PC-9 (cell line): Measurements from ENCODE around the gene GANC. TPM values are rescaled to one million over a fixed set of nuclear protein-coding genes. Genes with fewer than 3 reads are reported as not detected.
A peak's percentile ranks its signal among the peaks of the same experiment; 100 is the strongest.

Experiments used
- BruUV-seq: library from RNA; stranded (reverse); fragments of 400-500 nt; replicated peaks from 2 replicates; lab custom pipeline; 2021; lab: Mats Ljungman, UMichigan
- CTCF ChIA-PET: fragments of 300-600 bp; sonication (Branson Sonifier 250); formaldehyde crosslinking; loops from one replicate; lab custom pipeline; 2022; ENCODE audit warnings: antibody characterized with exemption; lab: Charles Lee
- POLR2A ChIA-PET: fragments of 300-600 bp; sonication (Branson Sonifier 250); formaldehyde crosslinking; loops from one replicate; lab custom pipeline; 2022; ENCODE audit warnings: antibody characterized with exemption; ENCODE audit not compliant: unreplicated experiment; lab: Charles Lee
- DNase-seq, 2 experiments: peaks; one replicate each; pipeline versions ENCODE4 v3.0.0 to v3.0.0-alpha.2; 2015 to 2022; ENCODE audit warnings: mixed read lengths in 1 of 2
- H2AFZ ChIP-seq: fragments of 200-600 bp; sonication (generic); 2 replicates; pipeline ENCODE4 v1.8.1; 2017; ENCODE audit warnings: antibody characterized with exemption
- H3F3A ChIP-seq: fragments of 200-600 bp; sonication (generic); 2 replicates; pipeline ENCODE4 v1.8.1; 2017; ENCODE audit warnings: antibody characterized with exemption, mild to moderate bottlenecking, low read depth; ENCODE audit not compliant: insufficient read depth
- H3K27ac ChIP-seq: fragments of 200-600 bp; sonication (generic); 2 replicates; pipeline ENCODE4 v1.6.1; 2016; ENCODE audit warnings: mixed run types
- H3K27me3 ChIP-seq: fragments of 200-600 bp; sonication (generic); 2 replicates; pipeline ENCODE4 v1.6.1; 2016; ENCODE audit warnings: low read depth, mixed run types; ENCODE audit not compliant: insufficient read depth
- H3K36me3 ChIP-seq: fragments of 200-600 bp; sonication (generic); 2 replicates; pipeline ENCODE4 v1.6.1; 2016; ENCODE audit warnings: low read depth, mixed run types
- H3K4me1 ChIP-seq: fragments of 200-600 bp; sonication (generic); replicated peaks from 2 replicates; pipeline ENCODE4 v1.6.1; 2016; ENCODE audit warnings: mixed run types; ENCODE audit not compliant: insufficient read depth
- H3K4me2 ChIP-seq: fragments of 200-600 bp; sonication (generic); 2 replicates; pipeline ENCODE4 v1.6.1; 2017; ENCODE audit warnings: mixed run types
- H3K4me3 ChIP-seq: fragments of 200-600 bp; sonication (generic); 2 replicates; pipeline ENCODE4 v1.6.1; 2016; ENCODE audit warnings: mixed run types
- H3K79me2 ChIP-seq: fragments of 200-600 bp; sonication (generic); 2 replicates; pipeline ENCODE4 v1.6.1; 2017; ENCODE audit warnings: low read depth, mixed run types
- H3K9me2 ChIP-seq: fragments of 200-600 bp; sonication (generic); 2 replicates; pipeline ENCODE4 v1.8.1; 2017; ENCODE audit warnings: mild to moderate bottlenecking; ENCODE audit not compliant: insufficient read depth
- H3K9me3 ChIP-seq: fragments of 200-600 bp; sonication (generic); 2 replicates; pipeline ENCODE4 v1.8.1; 2016; ENCODE audit warnings: low read depth; ENCODE audit not compliant: insufficient read depth
- H4K20me1 ChIP-seq: fragments of 200-600 bp; sonication (generic); 2 replicates; pipeline ENCODE4 v1.8.1; 2017; ENCODE audit not compliant: insufficient read depth
- CTCF ChIP-seq: fragments of 200-600 bp; sonication (generic); conservative IDR thresholded peaks from 2 replicates; pipeline ENCODE4 v1.6.1; 2017; ENCODE audit warnings: mixed run types, antibody characterized with exemption, mild to moderate bottlenecking, moderate library complexity
- EZH2 ChIP-seq: fragments of 200-600 bp; sonication (generic); IDR thresholded peaks from 2 replicates; pipeline ENCODE4 v1.8.0; 2017; ENCODE audit warnings: antibody characterized with exemption, low read depth
- intact Hi-C: fragments of 100-400 bp; cut with micrococcal nuclease; formaldehyde crosslinking; loops from one replicate; pipeline ENCODE4 v1.10.0; 2022; ENCODE audit not compliant: unreplicated experiment
- total RNA-seq: library from RNA; stranded (reverse); gene quantifications from 2 replicates; pipeline ENCODE4 v1.2.3, GENCODE V29; 2021

Gene GANC
- total RNA-seq, 1 experiment from 2014 or later = 16.3 TPM

DNA sequence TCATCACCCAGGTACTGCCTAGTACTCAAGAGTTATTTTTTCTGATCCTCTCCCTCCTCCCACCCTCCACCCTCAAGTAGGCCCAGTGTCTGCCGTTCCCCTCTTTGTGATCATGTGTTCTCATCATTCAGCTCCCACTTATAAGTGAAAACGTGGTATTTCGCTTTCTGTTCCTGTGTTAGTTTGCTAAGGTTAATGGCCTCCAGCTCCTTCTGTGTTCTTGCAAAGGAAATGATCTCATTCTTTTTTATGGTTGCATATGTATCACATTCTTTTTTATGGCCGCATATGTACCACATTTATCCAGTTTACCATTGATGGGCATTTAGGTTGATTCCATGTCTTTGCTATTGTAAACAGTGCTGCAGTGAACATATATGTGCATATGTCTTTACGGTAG is 8.2 kb upstream of the GANC start:
- Histone ChIP-seq H3K9me3 (no peaks in the 10 kb centered on the region), H3K9me2 (no peaks in the 10 kb centered on the region), H3K4me2 (no peak overlapping the region), H3F3A (no peaks in the 10 kb centered on the region), H3K27me3 (no peaks in the 10 kb centered on the region), H3K4me1 (no peaks in the 10 kb centered on the region), H4K20me1 (0 out of 2 replicates have a peak, but pooled peaks cover 4% of the 10 kb centered on the region), H2AFZ (no peak overlapping the region), H3K27ac (no peak overlapping the region), H3K79me2 (peaks cover 9% of the 10 kb centered on the region), H3K4me3 (no peak overlapping the region), H3K36me3 (peaks cover 15% of the 10 kb centered on the region; the same call in 1 of the 2 replicates)
- BruUV-seq = no TSS peak
- POLR2A ChIA-PET = interaction anchor here (0.6 kb wide), 1 partner anchor 504 kb away, joined by 6 read pairs; no protein-coding TSS in a partner anchor
- TF ChIP-seq EZH2 (no peak), CTCF (no peak)
- CTCF ChIA-PET = no interaction called here
- no peak for DNase-seq
- intact Hi-C loops = no loop called here

DNA sequence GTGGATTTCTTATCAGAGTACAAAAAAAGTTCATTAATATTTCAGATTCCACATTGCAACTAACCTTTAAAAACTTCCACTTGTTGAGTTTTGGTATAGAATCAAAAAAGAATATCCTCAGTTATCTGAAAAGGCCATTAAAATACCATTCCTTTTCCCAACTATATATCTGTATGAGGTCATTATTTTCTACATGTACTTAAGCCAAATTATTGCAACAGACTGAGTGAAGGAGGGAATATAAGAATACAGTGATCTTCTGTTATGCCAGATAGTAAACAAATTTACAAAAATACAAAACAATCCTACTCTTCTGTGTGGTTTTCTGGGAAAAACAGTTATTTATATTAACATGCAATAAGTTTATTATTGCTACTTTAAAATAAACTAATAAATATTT is 5.7 kb upstream of the GANC start:
- DNase-seq = no peak
- no peaks in the 10 kb centered on the region for H3K9me3 ChIP-seq
- no peaks in the 10 kb centered on the region for H3K27me3 ChIP-seq
- H3K4me1 ChIP-seq = peaks cover 12% of the 10 kb centered on the region; the same call in 1 of the 2 replicates
- peaks cover 7% of the 10 kb centered on the region; the same call in 1 of the 2 replicates for H4K20me1 ChIP-seq
- POLR2A ChIA-PET = no interaction called here
- no peak overlapping the region for H3K4me2 ChIP-seq
- H3K27ac ChIP-seq = no peak overlapping the region
- no peak overlapping the region for H2AFZ ChIP-seq
- no peak overlapping the region for H3K4me3 ChIP-seq
- H3K79me2 ChIP-seq = peaks cover 32% of the 10 kb centered on the region
- H3K36me3 ChIP-seq = peaks cover 15% of the 10 kb centered on the region; the same call in 1 of the 2 replicates
- no peaks in the 10 kb centered on the region for H3F3A ChIP-seq
- no peaks in the 10 kb centered on the region for H3K9me2 ChIP-seq
- no TSS peak for BruUV-seq
- TF ChIP-seq EZH2 = no peak
- no peak for TF ChIP-seq CTCF
- intact Hi-C loops = no loop called here
- CTCF ChIA-PET = no interaction called here

- DNase-seq = peak in 1 of 2 experiments; percentile 40
- intact Hi-C loops = loop anchor here (10.0 kb wide), 1 partner anchor 114 kb away; no protein-coding TSS in a partner anchor
Observed at GRCh38 chr15:42270551-42270950, 2.5 kb upstream of the GANC start.

More at GRCh38 chr15:42270551-42270950, 2.5 kb upstream of the GANC start:
- TF ChIP-seq EZH2 (no peak), CTCF (no peak)
- peaks cover 25% of the 10 kb centered on the region for H3K4me1 ChIP-seq
- CTCF ChIA-PET = no interaction called here
- H3K9me3 ChIP-seq = no peaks in the 10 kb centered on the region
- H3F3A ChIP-seq = peaks cover 16% of the 10 kb centered on the region; the same call in 1 of the 2 replicates
- no peak overlapping the region for H3K4me3 ChIP-seq
- no peaks in the 10 kb centered on the region for H3K27me3 ChIP-seq
- no peak overlapping the region for H3K27ac ChIP-seq
- peaks cover 7% of the 10 kb centered on the region; the same call in 1 of the 2 replicates for H4K20me1 ChIP-seq
- peaks cover 10% of the 10 kb centered on the region; the same call in 1 of the 2 replicates for H3K36me3 ChIP-seq
- no TSS peak for BruUV-seq
- peak overlapping the region; percentile 38 for H3K4me2 ChIP-seq
- H3K9me2 ChIP-seq = no peaks in the 10 kb centered on the region
- POLR2A ChIA-PET = interaction anchor here (0.7 kb wide), 1 partner anchor 321 kb away, joined by 3 read pairs; no protein-coding TSS in a partner anchor
- H3K79me2 ChIP-seq = peaks cover 45% of the 10 kb centered on the region
- H2AFZ ChIP-seq = no peak overlapping the region
